Left renal pelvis (tissue), 4 donors: ENCODE results near the gene FIS1. TPM values are rescaled to one million over a fixed set of nuclear protein-coding genes. Genes with fewer than 3 reads are reported as not detected.
"Not testable (repeated sequence)": the region's sequence is repeated elsewhere in the genome, so short reads cannot be mapped to it uniquely, and the experiment has no call there.

Experiments
- DNase-seq, 4 donors: peaks; one replicate each; pipeline ENCODE4 v3.0.0-alpha.2; 2013; ENCODE audit warnings: low read depth in 4 of 4, low spot score in 3 of 4
- polyA plus RNA-seq, 4 donors: library from polyadenylated mRNA; unstranded; fragments of 120-200 nt; gene quantifications; one replicate each; pipeline ENCODE4 v1.2.1, GENCODE V29; 2013; ENCODE audit not compliant: insufficient read length in 4 of 4

The FIS1 gene
- polyA plus RNA-seq: 100 to 1,000 TPM; 116 to 160 (median 135) TPM

GRCh38 chr7:101244375-101245146 is at the start of gene FIS1:
FIS1 (minus strand) TSS chr7:101245081; CDS start chr7:101245004, 77 bp downstream.
- peak; percentile 78 to 82 (median 80) for DNase-seq

- no peak for DNase-seq
Measured at GRCh38 chr7:101294039-101294831, 49.4 kb upstream of the FIS1 start.

- DNase-seq: not testable (repeated sequence)
Measured at GRCh38 chr7:101293069-101294021, 48.5 kb upstream of the FIS1 start.

- DNase-seq: not testable (repeated sequence)
Measured at GRCh38 chr7:101292566-101292965, 47.7 kb upstream of the FIS1 start.

- DNase-seq: not testable (repeated sequence)
Measured at GRCh38 chr7:101290186-101291037, 45.5 kb upstream of the FIS1 start.

- not testable (repeated sequence) for DNase-seq
Measured at GRCh38 chr7:101289687-101290086, 44.8 kb upstream of the FIS1 start.

- no peak for DNase-seq
Measured at GRCh38 chr7:101288439-101288838, 43.6 kb upstream of the FIS1 start.

- DNase-seq: no peak
Measured at GRCh38 chr7:101287032-101287431, 42.2 kb upstream of the FIS1 start.

GRCh38 chr7:101285880-101286279 is 41.0 kb upstream of the FIS1 start:
- DNase-seq: not testable (repeated sequence)

GRCh38 chr7:101285171-101285570 is 40.3 kb upstream of the FIS1 start:
- DNase-seq: no peak

GRCh38 chr7:101280912-101281311 is 36.0 kb upstream of the FIS1 start:
- DNase-seq: not testable (repeated sequence)

GRCh38 chr7:101278461-101279292 is 33.8 kb upstream of the FIS1 start:
- no peak for DNase-seq

GRCh38 chr7:101277155-101277554 is 32.3 kb upstream of the FIS1 start:
- no peak for DNase-seq

- no peak for DNase-seq
Measured at GRCh38 chr7:101273206-101273605, 28.3 kb upstream of the FIS1 start.

GRCh38 chr7:101271021-101271420 is 26.1 kb upstream of the FIS1 start:
- DNase-seq: no peak

GRCh38 chr7:101269664-101270063 is 24.8 kb upstream of the FIS1 start:
- DNase-seq: no peak

GRCh38 chr7:101265622-101266516 is 21.0 kb upstream of the FIS1 start:
- DNase-seq: no peak
